Activated CD4-positive, alpha-beta T cell treated with anti-CD3 and anti-CD28 coated beads, Interleukin-2, amount 50 U/mL, for 48 hours (primary cell): ENCODE results near the gene IL1RAPL1.

Source experiments
- DNase-seq, 2 experiments: peaks; one replicate each; pipeline ENCODE4 v3.0.0-alpha.2; 2020

IL1RAPL1 gene

GRCh38 chrX:29941287-29941686 is 1354.0 kb downstream of the IL1RAPL1 start:
- no peak for DNase-seq

DNA sequence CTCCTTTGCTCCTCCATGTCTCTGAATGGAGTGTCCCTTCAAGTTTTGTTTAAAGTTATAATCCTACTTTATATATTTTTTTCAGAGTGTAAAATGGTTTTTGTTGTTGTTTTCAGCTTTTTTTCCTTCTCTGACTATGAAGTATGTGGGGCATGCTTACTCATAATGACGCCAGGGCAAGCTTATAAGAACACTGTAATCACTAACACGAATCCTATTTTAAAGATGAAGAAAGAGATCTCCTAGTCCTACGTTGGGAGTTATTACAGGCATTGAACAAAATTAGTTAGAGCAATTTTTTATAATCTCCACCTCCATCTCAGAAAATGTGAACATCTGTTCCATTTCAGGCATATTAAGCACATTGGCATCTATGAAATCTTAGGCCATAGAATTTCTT is 1360.0 kb downstream of the IL1RAPL1 start:
- DNase-seq = no peak

DNA sequence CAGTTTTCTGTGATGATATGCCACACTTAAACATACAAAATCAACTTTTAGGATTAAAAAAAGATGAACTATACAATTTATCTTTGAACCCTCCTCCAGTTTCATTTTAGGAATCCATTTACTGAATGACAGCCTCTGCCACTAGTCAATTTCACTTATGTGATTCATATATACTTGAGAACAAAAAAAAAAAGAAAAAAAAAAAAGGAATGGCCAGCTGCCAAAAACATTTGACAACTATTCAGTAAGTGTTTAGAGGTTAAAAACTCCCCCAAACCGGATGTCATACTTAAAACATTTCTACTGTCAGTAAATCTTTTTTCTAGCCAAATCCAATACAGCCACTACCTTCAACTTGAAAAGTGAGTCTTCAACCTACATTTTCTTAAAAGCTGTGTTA is 1361.4 kb downstream of the IL1RAPL1 start:
- DNase-seq = no peak

- no peak for DNase-seq
Observed at GRCh38 chrX:29952016-29952415, 1364.8 kb downstream of the IL1RAPL1 start.

DNA sequence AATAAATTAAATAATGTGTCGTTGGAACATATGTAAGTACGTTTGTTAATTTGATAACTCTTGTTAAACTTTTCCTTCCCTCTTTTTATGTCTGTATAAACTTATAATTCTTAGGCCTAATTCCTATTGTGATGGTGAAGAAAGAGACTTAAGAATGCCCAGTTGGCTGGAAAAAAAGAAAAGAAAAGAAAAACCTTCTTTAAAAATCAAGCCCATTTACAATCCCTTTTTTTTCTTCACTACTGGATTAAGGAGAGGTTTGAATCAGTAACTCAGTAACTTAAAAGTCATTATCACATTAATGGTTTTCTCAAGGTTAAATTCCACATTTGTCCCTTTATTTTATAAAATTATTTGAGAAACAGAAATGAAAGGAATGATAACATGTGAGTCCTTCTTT is 1374.8 kb downstream of the IL1RAPL1 start:
- no peak for DNase-seq

GRCh38 chrX:29965634-29966033 is 1378.4 kb downstream of the IL1RAPL1 start:
- DNase-seq = no peak

GRCh38 chrX:29992083-29992482 is 1404.8 kb downstream of the IL1RAPL1 start:
- DNase-seq = no peak

DNA sequence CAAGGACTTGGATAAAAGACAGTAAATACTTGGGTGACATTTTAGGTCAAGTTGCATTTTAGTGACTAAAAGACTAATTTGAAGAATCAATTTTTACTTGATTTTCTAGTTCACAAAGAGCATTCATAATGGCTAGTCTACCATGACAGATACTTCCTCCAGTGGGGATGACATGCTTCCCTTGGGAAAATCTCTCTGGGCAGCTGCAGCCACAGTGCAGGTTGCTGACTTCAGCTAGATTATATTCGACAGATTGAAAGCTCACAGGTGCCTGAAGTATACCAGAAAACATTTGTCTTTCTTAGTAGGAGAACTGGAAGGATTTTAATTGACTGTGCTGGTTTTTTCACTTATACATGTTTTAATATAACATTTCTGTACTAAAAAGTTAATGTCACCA is 1418.6 kb downstream of the IL1RAPL1 start:
- DNase-seq = no peak
